Stimulated activated CD4-positive, alpha-beta T cell treated with anti-CD3 and anti-CD28 coated beads, Interleukin-12 subunit alpha, Interleukin-12 subunit beta, amount 100 ng/mL, for 48 hours (primary cell): ENCODE data around the gene NEU2.

Experiments used
- DNase-seq, 3 donors: peaks; one replicate each; pipeline ENCODE4 v3.0.0-alpha.2; 2020; ENCODE audit warnings: low read depth in 2 of 3, low spot score in 1 of 3

NEU2 gene

DNA sequence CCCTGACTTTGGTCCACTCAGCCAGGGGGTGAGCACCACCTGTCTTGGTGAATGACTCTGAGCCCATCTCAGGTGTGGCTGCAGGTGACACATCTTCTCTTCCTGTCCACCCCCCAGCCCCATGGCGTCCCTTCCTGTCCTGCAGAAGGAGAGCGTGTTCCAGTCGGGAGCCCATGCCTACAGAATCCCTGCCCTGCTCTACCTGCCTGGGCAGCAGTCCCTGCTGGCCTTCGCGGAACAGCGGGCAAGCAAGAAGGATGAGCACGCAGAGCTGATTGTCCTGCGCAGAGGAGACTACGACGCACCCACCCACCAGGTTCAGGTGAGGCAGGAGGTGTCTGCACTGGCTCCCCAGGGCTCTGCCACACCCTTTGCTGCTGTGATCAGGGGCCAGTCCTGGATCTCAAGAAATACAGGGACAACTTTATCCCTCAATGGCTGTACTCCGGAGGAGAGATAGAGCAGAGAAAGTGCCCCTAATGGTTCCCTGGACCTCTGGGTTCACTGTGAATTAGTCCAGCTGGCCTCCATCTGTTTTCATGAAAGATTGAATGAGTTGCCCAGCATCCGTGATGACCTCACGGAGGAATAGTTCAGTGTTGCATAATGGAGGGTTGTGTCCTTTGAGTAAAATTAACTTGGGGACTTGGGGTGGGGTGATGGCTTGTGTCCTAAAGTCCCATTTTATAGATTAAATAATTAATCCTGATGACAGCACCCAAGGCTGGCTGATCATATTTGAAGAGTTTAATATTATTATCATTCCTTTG is at the start of gene NEU2:
TSS of gene NEU2 (plus strand) at position 122 of the 770 bp plus-strand sequence. CDS start at position 122, 0 bp downstream.
- no peak for DNase-seq

GRCh38 chr2:232982926-232983668 is 49.4 kb upstream of the NEU2 start:
- DNase-seq: no peak

- DNase-seq: no peak
These were observed 48.8 kb upstream of the NEU2 start for GRCh38 chr2:232983669-232984140.

DNA sequence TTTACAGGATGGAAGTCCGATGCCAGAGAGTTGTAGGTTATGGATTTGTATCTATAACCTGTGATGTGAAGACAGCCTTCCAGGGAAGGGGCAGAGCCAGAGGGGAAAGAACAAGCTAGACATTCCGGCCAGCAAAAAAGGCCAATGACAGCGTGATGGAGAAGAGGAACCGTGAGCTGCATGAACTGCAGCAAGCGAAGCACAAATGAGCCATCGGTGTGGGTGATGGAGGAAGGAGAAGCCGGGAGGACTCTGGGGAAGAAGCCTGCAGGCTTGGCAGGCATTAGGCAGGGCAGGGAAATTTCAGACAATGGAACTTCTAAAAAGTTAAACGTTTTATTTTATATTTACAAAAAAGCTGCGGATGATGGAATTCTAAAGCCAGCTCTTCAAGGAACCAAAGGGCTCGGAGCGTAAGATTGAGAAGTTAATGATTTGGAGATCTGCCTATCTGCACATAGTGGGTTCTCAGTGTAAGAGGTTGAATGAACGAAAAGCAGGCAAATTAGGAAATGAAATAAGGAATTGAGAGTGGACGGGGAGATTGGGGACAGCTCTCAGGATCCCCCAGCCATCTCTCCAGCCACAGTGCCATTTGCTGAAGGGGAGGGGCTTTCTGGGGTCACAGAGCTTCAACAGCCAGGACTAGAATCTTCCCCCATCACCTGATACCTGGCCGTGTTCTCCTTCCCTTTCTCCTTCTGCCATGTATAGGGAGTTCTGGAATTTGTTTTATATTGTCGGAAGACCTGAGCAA is 47.8 kb upstream of the NEU2 start:
- DNase-seq: no peak

DNA sequence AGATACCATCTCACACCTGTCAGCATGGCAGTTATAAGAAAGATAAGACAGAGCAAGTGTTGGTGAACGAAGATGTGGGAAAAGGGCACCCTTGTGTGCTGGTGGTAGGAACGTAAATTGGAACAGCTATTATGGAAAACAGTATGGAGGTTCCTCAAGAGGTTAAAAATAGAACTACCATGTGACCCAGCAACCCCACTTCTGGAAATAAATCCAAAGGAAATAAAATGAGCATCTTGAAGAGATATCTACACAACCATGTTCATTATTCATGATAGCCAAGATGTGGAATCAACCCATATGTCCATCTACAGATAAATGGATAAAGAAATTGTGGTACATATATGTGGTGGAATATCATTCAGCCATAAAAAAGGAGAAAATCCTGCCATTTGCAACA is 46.3 kb upstream of the NEU2 start:
- DNase-seq: no peak

DNA sequence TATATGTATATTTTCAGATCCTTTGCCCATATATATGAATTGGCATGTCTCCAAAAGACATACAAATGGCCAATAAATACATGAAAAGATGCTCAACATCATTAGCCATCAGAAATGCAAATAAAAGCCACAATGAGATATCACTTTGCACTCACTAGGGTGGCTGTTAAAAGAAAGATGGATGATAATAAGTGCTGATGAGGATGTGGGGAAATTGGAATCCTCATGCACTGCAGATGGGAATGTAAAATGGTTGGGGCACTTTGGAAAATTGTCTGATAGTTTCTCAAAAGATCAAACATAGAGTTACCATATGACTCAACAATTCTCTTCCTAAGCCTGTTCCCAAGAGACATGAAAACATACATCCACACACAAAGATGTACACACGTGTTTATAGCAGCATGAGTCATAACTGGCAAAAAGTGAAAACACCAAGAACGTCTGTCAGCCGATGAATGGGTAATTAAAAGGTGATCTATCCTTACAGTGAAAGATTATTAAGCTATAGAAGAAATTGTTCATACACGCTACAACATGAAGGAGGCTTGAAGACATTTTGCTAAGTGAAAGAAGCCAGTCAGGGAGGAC is 39.1 kb upstream of the NEU2 start:
- no peak for DNase-seq

DNA sequence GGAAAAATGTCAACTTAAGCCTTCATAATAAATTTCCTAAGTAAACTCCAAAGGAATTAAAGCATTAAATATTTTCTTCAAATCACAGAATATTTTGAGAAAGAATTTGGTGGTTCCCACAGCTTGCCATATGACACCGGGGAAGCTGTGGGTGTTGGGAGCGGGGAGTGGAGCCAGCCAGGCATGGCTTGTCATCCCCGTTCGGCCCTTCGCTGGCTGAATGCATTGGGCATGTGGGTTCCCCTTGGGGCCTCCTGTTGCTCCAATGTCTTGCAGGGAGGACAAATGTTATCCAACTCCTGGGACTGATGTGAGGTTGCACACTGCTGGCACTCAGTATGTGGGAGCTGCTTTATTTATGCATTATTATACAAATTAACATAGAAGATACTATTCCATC is 38.0 kb upstream of the NEU2 start:
- DNase-seq: no peak

DNA sequence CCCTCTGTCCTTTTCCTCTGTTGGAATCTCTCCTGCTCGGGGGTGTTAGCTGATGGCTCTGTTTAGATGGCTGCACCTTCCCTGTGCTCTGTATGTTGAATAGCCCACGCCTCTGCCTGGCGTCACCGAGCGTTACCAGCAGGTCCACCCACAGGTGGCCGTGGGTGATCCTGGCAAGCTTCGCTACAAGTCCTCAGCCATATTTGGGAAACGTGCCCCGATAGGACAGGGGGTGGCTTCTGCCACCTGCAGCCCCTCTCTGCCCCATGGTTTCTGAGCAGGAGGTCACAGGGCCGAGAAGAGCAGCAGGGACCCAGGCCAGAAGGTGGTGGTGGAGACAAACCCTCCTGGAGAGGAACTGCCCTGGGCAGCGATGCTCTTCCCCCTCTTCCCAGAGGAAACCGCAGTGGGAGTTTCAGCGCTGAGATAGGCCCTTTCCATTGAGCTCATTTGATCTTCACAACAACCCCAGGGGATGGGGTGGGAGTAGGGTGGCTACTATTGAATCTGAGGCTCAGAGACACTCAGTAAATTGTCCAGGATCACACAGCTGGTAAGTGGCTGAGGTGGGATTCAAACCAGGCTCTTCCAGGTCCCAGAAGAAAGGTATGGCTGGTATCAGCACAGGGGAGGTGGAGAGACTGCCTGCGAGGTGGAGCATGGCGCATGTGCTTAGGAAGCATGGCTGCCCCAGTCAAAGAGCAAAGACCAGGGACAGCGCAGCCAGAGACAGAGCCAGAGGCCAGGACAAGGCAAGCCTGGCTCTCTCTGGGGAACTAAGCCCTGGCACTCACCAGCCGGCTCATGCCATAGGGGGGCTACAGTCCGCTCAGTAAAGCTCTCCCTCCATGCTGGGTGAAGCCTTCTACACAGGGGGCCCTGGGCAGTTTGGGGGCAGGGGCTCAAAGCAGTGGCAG is 34.5 kb upstream of the NEU2 start:
- no peak for DNase-seq

DNA sequence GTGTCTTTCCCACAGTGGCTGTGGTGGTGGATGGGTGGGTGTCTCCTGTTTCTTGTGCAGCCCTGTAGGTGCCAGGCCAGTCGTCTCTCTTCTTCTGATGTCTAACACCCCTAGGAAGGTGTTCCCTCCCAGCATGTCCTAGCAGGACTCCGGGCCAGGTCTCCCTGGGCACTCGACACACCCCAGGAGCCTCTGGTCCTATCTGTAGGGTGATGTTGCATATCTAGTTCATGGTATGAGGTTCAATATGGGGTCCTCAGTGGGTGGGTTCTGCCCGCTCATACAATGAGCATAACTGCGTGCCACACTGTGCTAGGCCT is 33.8 kb upstream of the NEU2 start:
- DNase-seq: no peak

GRCh38 chr2:232999354-232999753 is 33.1 kb upstream of the NEU2 start:
- DNase-seq: no peak

DNA sequence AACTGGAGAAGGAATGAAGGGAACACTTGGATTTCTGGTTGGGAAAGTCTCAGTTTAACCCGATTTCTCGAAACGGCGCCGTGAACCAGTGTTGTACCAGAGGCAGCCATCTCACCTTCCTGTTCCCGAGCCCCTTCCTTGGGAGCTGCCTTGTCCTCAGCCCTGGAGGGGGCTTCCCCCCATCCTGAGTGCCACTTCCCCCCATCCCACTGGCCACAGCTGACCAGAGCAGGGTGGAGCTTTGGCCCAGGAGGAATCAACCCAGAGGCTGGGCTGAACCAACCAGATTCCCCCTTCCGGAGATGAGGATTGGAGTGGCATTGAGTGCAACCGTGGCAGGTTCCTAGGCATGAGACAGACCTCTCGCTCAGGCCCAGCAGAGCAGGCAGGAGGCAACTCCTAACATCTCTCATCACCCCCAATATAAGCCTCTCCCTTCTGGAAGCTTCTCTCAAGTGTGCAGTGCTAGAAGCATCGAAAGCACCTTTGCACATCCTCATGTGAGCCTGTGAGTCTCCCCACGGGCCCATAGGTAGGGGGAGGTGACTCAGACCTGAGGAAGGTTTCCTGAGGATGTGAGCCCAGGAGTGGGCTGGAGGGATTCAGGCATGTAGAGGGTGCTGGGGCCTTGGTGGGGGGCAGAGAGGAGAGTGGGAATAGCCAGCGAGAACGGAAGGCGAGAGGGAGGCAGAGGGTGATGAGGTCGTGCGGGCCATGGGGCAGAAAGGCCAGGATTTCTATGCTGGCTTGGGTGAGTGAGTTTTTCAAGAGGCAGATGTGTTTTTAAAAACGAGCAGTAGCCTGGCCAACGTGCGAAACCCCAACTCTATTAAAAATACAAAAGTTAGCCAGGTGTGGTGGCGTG is 31.4 kb upstream of the NEU2 start:
- DNase-seq: no peak

GRCh38 chr2:233002829-233003657 is 29.4 kb upstream of the NEU2 start:
- DNase-seq: no peak

- DNase-seq: no peak
These were observed 28.6 kb upstream of the NEU2 start for GRCh38 chr2:233003658-233004555.

DNA sequence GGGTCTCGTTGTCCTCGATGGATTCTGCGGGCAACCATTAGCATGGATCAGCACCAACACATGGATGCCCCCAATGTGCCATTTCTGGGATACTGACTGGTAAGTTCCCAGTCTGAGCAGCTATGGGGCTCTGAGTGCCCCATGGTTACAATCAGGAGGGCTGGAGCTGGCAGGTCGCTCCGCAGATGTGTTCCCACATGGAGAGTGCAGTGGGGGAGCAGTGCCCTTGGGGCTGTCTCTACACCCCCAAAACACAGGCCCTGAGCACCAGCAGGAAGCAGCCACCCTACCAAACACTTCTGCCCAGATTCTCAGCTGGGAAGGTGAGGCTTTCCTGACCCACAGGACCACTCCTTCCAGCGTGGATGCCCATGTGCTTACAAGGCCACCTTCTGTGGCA is 27.4 kb upstream of the NEU2 start:
- no peak for DNase-seq

- no peak for DNase-seq
These were observed 25.8 kb upstream of the NEU2 start for GRCh38 chr2:233006648-233007047.

- DNase-seq: no peak
These were observed 25.2 kb upstream of the NEU2 start for GRCh38 chr2:233007270-233007669.

DNA sequence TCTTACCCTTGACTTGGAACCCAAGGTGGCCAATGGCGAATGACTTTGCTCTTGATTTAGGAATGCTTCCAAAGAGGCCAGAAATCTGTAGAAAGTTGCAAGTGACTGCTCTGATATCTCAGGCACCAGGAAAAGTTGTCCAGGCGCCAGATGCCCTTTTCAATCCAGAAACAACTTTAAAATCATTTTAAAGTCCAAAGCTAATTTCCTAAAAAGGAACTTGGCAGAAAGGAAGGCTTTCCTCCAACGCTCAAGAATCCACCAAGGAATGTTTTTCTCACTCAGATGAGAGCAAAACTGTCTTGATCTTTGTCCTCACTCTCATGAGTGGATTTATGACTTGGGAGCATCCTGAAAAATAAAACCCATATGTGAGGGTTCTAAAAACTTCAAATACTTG is 24.7 kb upstream of the NEU2 start:
- no peak for DNase-seq

DNA sequence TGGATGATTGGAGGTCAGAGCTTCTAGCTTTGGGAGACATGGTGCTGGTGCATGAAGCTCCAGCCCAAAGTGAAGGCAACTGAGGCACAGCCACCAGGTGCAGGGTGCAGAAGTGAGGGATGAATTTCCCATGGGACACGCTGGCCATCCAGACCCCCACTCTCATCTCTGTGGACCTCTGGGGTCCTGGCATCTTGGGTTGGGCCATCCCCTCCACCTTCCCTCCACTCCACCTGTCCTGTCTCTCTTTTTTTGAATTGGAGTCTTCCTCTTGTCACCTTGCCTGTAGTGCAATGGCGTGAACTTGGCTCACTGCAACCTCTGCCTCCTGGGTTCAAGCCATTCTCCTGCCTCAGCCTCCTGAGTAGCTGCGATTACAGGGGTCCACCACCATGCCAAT is 22.8 kb upstream of the NEU2 start:
- no peak for DNase-seq
